NOMO-1 treated with DMSO at 0.1 percent for 48 hours (cell line): ENCODE measurements around the gene TSPAN19.
"Not testable (repeated sequence)": the region's sequence is repeated elsewhere in the genome, so short reads cannot be mapped to it uniquely, and the experiment has no call there.

Experiments used
- DNase-seq: peaks from one replicate; lab custom pipeline; 2025; ENCODE audit not compliant: unreplicated experiment; lab: John Stamatoyannopoulos, UW

Gene TSPAN19

GRCh38 chr12:85036234-85036707, at the start of gene TSPAN19, which contains the start of gene LRRIQ1:
TSS of gene TSPAN19 (minus strand) at chr12:85036277. CDS start at chr12:85029946, 6,331 bp downstream.
TSS of gene LRRIQ1 (plus strand) at chr12:85036351. CDS start at chr12:85038177, 1,826 bp downstream.
- DNase-seq = no peak

DNA sequence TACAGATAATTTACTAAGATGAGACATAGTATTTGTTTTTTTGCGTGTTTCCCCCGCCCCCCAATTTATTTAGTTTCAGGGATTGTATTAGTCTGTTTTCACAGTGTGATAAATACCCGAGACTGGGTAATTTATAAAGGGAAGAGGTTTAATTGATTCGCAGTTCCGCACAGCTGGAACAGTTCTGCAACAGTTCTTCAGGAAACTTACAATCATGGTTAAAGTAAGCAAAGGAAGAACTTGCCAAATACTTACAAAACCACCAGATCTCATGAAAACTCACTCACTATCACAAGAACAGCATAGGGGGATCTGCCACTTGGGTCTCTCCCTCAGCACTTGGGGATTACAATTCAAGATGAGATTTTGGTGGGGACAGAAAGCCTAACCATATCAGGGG, 49.0 kb upstream of the TSPAN19 start:
- no peak for DNase-seq

DNA sequence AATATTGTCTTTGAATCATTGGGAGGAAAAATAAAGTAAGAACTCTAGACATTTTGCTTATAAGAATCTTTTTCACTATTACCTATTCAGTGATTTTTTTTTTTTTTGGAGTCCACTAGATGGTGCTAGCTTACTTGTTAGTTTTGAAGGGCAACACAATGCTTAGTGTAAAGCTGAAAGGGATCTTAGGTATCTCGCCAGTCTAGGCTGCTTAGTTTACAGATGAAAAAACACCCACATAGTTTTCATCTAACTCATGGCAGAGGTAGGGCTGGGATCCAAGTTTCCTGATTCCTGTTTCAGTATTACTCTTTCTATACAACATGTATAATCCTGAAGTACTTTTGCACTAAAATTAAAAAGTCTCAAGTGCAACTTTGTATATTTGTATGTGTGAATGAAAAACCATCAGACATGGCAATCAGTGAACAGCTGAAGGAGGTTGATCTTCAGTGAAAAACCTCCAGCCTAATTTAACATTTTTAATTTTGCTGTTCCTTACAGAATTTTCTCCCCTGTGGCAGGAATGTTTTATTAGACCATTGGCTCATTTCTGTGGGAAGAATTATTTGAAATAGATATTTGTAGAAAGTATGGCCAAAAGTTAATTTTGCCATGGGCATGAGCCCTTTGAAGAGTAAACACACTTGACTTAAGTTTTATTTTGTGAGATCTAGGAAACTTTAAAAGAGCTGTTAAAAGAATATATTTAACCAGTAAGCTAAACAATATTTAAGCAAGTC, 40.8 kb upstream of the TSPAN19 start:
- DNase-seq = peak; percentile 37

DNA sequence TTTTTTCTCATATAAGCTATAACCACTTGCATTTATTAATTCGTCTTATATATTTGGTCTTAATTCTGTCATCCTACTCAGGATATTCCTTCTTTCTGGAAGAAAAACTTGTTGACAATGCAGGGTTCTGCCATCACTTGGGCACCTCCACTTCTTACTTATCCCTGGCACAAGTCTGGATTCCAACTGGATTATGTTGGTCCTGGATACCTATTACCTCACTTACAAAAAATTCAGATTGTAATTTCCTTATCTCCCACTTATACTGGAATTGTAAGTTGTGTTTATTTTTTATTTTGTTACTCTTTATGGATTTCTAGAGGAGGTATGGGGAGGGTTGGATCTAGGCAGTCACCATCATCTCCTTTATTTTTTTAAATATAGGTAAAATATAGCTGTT, 36.7 kb upstream of the TSPAN19 start:
- DNase-seq = no peak

DNA sequence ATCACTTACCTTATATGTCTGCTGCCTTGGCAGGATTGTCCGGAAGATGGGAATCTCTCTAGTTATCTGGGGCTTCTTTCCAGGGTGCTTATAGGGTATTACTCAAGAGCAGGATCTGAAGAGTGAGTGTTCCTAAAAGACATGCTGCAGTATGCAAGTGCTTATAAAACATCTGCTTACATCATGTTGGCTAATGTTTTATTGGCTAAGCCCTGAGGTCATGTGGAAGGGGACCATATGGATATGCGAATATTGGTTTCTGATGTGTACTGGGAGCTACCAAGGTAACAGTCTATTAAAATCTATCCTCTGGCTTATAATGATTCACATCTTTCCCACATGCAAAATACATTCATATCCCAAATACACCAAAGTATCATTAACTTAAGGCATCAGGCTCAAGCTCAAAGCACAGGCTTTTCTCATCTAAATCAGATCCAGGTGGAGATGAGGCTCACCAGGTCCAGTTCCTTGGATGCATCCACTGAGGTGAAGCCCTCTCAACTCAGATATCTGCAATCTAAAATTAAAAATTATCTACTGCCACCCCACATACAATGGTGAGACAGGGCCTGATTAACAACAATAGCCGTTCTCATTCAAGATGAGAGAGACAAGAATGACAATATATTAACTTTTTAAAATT, 29.9 kb upstream of the TSPAN19 start:
- no peak for DNase-seq

DNA sequence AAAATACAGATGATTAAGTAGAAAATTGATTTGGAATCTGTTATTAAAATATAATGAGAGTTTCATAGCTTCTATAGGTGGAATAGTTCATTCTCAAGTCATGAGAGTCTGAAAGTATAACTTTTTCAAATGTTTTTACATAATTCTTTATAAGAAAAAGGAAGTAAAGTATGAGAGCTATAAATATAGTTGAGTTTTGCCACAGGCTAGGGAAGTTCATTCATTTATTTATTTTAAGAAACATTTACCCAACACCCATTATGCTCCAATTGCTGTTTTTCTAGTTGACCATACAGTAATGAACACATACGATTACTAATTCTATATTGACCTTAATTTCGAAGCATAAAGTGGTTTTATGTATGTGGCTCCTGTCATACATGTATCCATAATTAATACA, 24.8 kb upstream of the TSPAN19 start:
- peak; percentile 75 for DNase-seq

GRCh38 chr12:85059594-85059993, 23.5 kb upstream of the TSPAN19 start:
- no peak for DNase-seq

GRCh38 chr12:85058339-85058738, 22.3 kb upstream of the TSPAN19 start:
- peak; percentile 46 for DNase-seq

GRCh38 chr12:85057370-85057963, 21.4 kb upstream of the TSPAN19 start:
- DNase-seq = no peak

DNA sequence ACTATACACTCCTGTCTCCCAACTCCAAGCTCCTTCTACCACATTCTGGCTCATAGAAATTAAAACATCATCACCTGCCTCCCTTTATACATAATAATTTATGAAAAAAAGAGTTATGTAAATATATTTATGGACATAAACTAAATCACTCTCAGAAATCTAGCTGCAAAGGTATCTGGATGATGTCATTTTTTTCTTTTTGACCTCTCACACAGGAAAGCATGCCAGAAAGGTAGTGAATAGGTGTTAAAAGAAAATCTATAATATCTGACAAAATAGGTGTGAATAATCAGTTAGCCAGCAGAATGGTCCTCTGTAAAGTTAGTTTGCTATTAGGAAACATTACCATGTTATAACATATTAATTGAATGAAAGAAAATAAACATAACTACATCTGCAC, 7.8 kb upstream of the TSPAN19 start:
- DNase-seq = no peak

- no peak for DNase-seq
Measured at GRCh38 chr12:85041395-85041794, 5.3 kb upstream of the TSPAN19 start.

GRCh38 chr12:85036733-85037132, 656 bp upstream of the TSPAN19 start:
- no peak for DNase-seq

DNA sequence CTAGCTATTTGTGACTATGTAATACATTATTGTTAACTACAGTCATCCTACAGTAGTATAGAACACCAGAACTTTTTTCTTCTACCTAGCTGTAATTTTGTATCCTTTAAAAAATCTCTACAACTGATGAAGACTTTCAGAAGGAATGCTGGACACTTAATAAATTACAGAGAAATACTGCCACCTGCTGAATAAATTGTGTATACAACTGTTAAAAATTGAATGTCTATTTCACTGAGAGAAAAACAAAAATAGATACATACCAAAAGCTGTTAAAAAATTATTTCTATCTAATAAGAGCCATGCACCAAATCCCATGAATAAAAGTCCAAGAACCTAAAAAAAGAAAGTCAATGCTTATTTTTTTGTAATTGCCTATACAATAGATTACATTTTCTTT, 6.6 kb downstream of the TSPAN19 start:
- no peak for DNase-seq

- DNase-seq = no peak
Measured at GRCh38 chr12:85018098-85018497, 18.0 kb downstream of the TSPAN19 start.

- no peak for DNase-seq
Measured at GRCh38 chr12:85017618-85018017, 18.5 kb downstream of the TSPAN19 start.

DNA sequence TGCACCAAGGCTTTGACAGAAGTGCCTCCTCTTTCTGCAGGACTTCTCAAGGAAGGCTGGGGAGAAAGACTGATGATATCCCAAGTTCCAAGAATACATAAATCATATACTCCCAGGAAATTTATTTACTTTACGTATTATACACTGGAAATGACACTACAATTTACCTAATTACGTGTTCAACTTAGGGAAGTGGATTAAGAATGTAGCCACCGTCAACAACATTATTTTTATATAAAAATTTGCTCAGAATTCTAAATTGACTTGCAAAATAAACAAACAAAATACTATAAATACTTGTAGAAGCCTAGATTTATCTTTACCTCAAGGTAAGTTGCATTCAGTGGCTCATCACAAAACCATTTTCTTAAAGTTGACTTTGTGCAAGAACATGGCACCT, 18.9 kb downstream of the TSPAN19 start:
- no peak for DNase-seq

DNA sequence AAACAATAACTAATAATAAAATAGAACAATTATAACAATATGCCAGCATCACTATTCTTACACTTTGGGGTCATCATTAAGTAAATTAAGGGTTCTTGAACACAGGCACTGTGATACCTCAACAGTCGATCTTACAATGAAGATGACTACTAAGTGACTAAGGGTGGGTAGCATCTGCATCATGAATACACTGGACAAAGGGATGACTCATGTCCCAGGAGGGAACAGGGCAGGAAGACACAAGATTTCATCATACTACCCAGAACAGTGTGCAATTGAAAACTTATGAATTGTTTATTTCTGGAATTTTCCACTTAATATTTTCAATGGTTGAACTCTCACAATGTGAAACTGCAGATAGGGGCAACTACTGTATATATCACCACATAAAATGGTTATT, 19.7 kb downstream of the TSPAN19 start:
- DNase-seq = no peak

DNA sequence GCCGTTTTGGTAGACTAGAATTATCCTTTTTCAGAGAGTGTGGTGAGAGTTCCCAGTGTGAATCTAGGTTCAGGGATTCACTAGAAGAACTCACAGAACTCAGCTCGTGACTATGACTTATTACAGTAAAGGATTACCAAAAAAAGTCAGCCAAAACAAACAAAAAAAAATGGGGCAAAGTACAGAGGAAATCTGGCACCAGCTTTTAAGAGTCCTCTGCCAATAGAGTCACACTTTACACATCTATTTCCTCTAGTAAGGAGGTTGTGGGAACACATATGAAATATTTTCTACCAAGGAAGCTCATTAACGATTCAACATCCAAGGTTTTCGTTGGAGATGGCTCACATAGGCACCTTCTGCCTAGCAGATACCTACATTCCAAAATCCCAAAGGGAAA, 28.2 kb downstream of the TSPAN19 start:
- no peak for DNase-seq

- DNase-seq = no peak
Measured at GRCh38 chr12:85006206-85006605, 29.9 kb downstream of the TSPAN19 start.

DNA sequence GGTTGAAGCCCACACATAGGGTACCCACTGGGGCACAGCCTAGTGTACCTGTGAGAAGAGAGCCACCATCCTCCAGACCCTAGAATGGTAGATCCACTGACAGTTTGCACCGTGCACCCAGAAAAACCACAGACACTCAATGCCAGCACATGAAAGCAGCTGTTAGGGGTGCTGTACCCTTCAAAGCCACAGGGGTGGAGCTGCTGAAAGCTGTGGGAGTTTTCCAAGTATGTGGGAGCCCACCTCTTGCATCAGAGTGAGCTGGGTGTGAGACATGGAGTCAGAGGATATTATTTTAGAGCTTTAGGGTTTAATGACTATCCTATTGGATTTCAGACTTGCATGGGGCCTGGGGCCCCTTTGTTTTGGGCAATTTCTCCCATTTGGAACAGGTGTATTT, 30.5 kb downstream of the TSPAN19 start:
- DNase-seq = no peak

GRCh38 chr12:85005047-85005446, 31.0 kb downstream of the TSPAN19 start:
- not testable (repeated sequence) for DNase-seq

GRCh38 chr12:85004204-85004603, 31.9 kb downstream of the TSPAN19 start:
- DNase-seq = no peak
